ENCODE results near the gene MKRN2. TPM values are rescaled to one million over a fixed set of nuclear protein-coding genes. Genes with fewer than 3 reads are reported as not detected.

Gene MKRN2
- total and polyA plus RNA-seq, 2 of the 13 experiments (the other 11 are each of a cell fraction or from before 2014, with no cell fraction given): 25.5 to 34.3 TPM

DNA sequence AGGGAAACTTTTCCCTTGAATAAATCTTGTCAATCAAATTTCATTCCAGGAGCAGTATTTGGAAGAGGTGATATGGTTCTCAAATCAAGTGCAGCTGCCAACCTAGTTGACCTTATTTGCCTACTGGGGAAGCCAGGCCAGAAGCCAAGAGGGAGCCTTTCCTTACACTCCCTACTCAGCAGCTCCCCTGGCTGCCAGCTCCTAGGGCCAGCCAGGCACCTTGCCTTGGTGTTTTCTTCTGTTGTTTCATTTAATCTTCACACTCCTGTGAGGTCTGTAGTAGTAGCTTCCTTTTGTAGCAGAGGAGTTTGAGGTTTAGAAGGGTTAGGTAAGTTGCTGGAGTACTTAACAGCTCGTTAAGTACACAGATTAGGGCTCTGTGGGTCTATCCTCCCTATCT lies 34.2 kb upstream of the MKRN2 start:
- Histone ChIP-seq H3K4me3 (replicated peaks in 1 of 3; ENCODE audit: insufficient read depth in 1 of 3, low read depth in 2 of 3, low read length in 3 of 3) (no peak overlapping the region), H3K4me2 (ENCODE audit: low read depth, low read length) (no peak overlapping the region), H3K27ac (ENCODE audit: extremely low read length, insufficient read depth, low read length) (no peak overlapping the region), H3K27me3 (ENCODE audit: control insufficient read depth in 1 of 2, insufficient read depth in 2 of 2, low read length in 2 of 2) (no peaks in the 10 kb centered on the region), H3K9ac (ENCODE audit: insufficient read depth, low read depth, low read length) (no peak overlapping the region), H3K9me3 (ENCODE audit: low read length) (no peaks in the 10 kb centered on the region), H2AFZ (ENCODE audit: low read length) (no peak overlapping the region), H3K4me1 (ENCODE audit: insufficient read depth, low read length) (peaks cover 6% of the 10 kb centered on the region), H3K79me2 (ENCODE audit: insufficient read depth, low read length) (no peaks in the 10 kb centered on the region), H3K36me3 (replicated peaks in 1 of 2; ENCODE audit: control insufficient read depth in 1 of 2, insufficient read depth in 2 of 2, low read length in 2 of 2) (peaks cover 2 to 26% of the 10 kb centered on the region in 2 experiments; a peak in 3 of 5 replicates), H4K20me1 (ENCODE audit: insufficient read depth, low read length) (no peaks in the 10 kb centered on the region)
- DNase-seq (ENCODE audit: low spot score): no peak
- intact Hi-C loops (cut with micrococcal nuclease; ENCODE audit: unreplicated experiment): no loop called here
- in situ Hi-C loops (cut with HindIII; ENCODE audit: extremely low pct_ligation_motif_present, low pct_unique_long_range_greater_than_20kb): no loop called here
- no TSS peak for BruUV-seq (replicated peaks)
- ATAC-seq: no peak
- TF ChIP-seq ZNF788 (CRISPR knock-in tag; IDR thresholded peaks at IDR 0.05; ENCODE audit: borderline replicate concordance) (no peak), MATR3 (CRISPR knock-in tag; IDR thresholded peaks at IDR 0.05) (no peak), NKX3-1 (CRISPR knock-in tag; IDR thresholded peaks at IDR 0.05) (no peak), ZNF777 (CRISPR knock-in tag; IDR thresholded peaks at IDR 0.05) (no peak), ZSCAN9 (CRISPR knock-in tag; IDR thresholded peaks at IDR 0.05; ENCODE audit: borderline replicate concordance) (no peak), SRF (IDR thresholded peaks at IDR 0.05; ENCODE audit: low read depth, low read length) (no peak), TCF7 (IDR thresholded peaks at IDR 0.05; ENCODE audit: low read depth) (no peak), ZNF431 (CRISPR knock-in tag; IDR thresholded peaks at IDR 0.05; ENCODE audit: borderline replicate concordance, low read depth) (no peak), ZC3H13 (CRISPR knock-in tag; IDR thresholded peaks at IDR 0.05) (no peak), ZFP36L1 (CRISPR knock-in tag; IDR thresholded peaks at IDR 0.05) (no peak), BRCA1 (CRISPR knock-in tag; IDR thresholded peaks at IDR 0.05) (no peak), ZNF839 (CRISPR knock-in tag; IDR thresholded peaks at IDR 0.05; ENCODE audit: borderline replicate concordance) (no peak), RBM22 (optimal IDR thresholded peaks at IDR 0.05; ENCODE audit: low read length) (no peak), TOPORS (CRISPR knock-in tag; IDR thresholded peaks at IDR 0.05) (no peak)
- POLR2A ChIA-PET: no interaction called here
- no peak for FAIRE-seq
- CTCF ChIA-PET (ENCODE audit: low intra/inter-chr PET ratio, low total read pairs): no interaction called here
- WGBS (ENCODE audit: low lambda C conversion rate): 93% methylated on average over 1 of the region's 1 CpG
